Esophagus muscularis mucosa (tissue), 4 donors: ENCODE data around the gene ACER1. TPM values are rescaled to one million over a fixed set of nuclear protein-coding genes. Genes with fewer than 3 reads are reported as not detected.
"Not testable (repeated sequence)": the region's sequence is repeated elsewhere in the genome, so short reads cannot be mapped to it uniquely, and the experiment has no call there.

Source experiments
- DNase-seq: peaks from one replicate; pipeline ENCODE4 v3.0.0-alpha.2; 2017; ENCODE audit errors: extremely low spot score
- H3K27ac ChIP-seq, 4 donors: fragments of 200-600 bp; sonication (generic); replicated peaks in 1 of 4; 1 replicate in 3 of 4; 2 replicates in 1 of 4; pipeline ENCODE4 v1.5.1; 2016 to 2019; ENCODE audit warnings: mild to moderate bottlenecking in 1 of 4
- H3K27me3 ChIP-seq, 4 donors: fragments of 200-600 bp; sonication (generic); one replicate each; pipeline versions ENCODE4 v1.5.1 to v1.6.0; 2016 to 2019
- H3K36me3 ChIP-seq, 4 donors: fragments of 200-600 bp; sonication (generic); one replicate each; pipeline ENCODE4 v1.5.1; 2016 to 2019
- H3K4me1 ChIP-seq, 4 donors: fragments of 200-600 bp; sonication (generic); one replicate each; pipeline ENCODE4 v1.5.1; 2016 to 2019
- H3K4me3 ChIP-seq, 4 donors: fragments of 200-600 bp; sonication (generic); 1 replicate in 2 of 4; 2 replicates in 2 of 4; pipeline ENCODE4 v1.5.1; 2016 to 2019; ENCODE audit warnings: mild to moderate bottlenecking in 4 of 4, moderate library complexity in 1 of 4
- H3K9me3 ChIP-seq, 4 donors: fragments of 200-600 bp; sonication (generic); 1 replicate in 3 of 4; 2 replicates in 1 of 4; pipeline ENCODE4 v1.5.1; 2016 to 2019
- EP300 ChIP-seq: sonication (generic); formaldehyde crosslinking; IDR thresholded peaks from one replicate; pipeline ENCODE4 v1.6.1; 2017; ENCODE audit warnings: antibody characterized with exemption
- POLR2A ChIP-seq: fragments of 450-650 bp; IDR thresholded peaks from one replicate; pipeline ENCODE4 v1.6.1; 2017; ENCODE audit warnings: antibody characterized with exemption, moderate library complexity, mild to moderate bottlenecking, low read depth
- POLR2AphosphoS5 ChIP-seq, 2 donors: sonication (generic); formaldehyde crosslinking; IDR thresholded peaks; one replicate each; pipeline ENCODE4 v1.6.1; 2017; ENCODE audit warnings: antibody characterized with exemption in 2 of 2
- WGBS: methylation state at CpG from one replicate; pipeline ENCODE4 v1.1.5; 2018; 5-methylcytosine and 5-hydroxymethylcytosine counted together
- intact Hi-C: fragments of 100-400 bp; cut with DNase I; formaldehyde crosslinking; loops from one replicate; pipeline ENCODE4 v1.15.1; 2023
- total RNA-seq, 4 donors: library from RNA; depleted of rRNA; stranded (reverse); fragments of >200 nt; gene quantifications; one replicate each; pipeline versions ENCODE4 v1.1.0 to v1.2.1, GENCODE V29; 2016
- TF ChIP-seq, protein P1 (sequence below), 3 experiments: fragments of 200-600 bp in 2 of 3; fragments of 450-650 bp in 1 of 3; sonication (generic) in 2 of 3; IDR thresholded peaks; one replicate each; pipeline ENCODE4 v1.5.1; 2017 to 2019; ENCODE audit warnings: antibody characterized with exemption in 3 of 3, mild to moderate bottlenecking in 2 of 3, moderate library complexity in 1 of 3

The ACER1 gene
- total RNA-seq, 4 donors from 2014 or later, result not detected

DNA sequence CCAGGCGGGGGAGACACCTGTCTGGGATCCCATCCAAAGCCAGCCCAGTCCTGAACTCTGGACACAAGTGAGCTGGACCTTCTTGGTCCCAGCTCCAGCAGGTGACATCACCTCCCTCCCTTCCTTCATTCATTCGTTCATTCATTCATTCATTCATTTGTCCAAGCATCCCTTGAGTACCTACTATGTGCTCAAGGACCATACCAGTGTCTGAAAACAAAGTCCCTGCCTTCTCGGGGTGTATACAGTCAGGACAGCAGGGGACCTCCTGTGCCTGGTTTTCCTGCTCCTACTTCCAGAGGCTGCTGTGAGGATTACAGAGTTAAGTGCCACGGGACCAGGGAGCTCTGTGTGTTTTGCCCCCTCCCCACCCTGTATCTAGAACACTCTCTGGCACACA is 14.0 kb downstream of the ACER1 start:
- H3K27me3 ChIP-seq, result peaks cover 0 to 38% (median 3%) of the 10 kb centered on the region in 4 donors
- no peak overlapping the region for H3K4me3 ChIP-seq
- no peak for DNase-seq
- H3K36me3 ChIP-seq, result no peaks in the 10 kb centered on the region
- no peaks in the 10 kb centered on the region for H3K9me3 ChIP-seq
- no peak overlapping the region for H3K27ac ChIP-seq
- intact Hi-C loops, result no loop called here
- TF ChIP-seq EP300, result no peak
- no peaks in the 10 kb centered on the region for H3K4me1 ChIP-seq
- WGBS, result 53% methylated on average over 4 of the region's 4 CpGs

DNA sequence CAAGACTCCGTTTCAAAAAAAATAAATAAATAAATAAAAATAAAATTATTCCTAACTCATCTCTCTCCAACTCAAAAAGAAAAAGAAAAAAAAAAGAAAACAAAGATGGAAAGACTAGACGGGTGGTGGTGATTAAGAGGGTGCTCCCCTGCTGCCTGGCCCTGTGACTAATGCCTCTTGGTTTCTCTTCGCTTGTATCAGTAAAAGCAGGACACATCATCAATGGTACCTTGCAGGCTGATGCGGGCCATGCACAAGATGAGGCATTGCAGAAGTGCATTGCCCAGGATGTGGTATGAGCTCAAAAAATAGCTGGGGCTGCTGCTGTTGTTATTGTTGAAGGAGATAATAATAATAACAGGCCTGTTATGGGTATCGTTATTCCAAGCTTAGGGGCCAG is 14.6 kb downstream of the ACER1 start:
- no peak overlapping the region for H3K27ac ChIP-seq
- H3K27me3 ChIP-seq, result peaks cover 0 to 38% (median 3%) of the 10 kb centered on the region in 4 donors
- WGBS, result 75% methylated on average over 5 of the region's 5 CpGs
- H3K4me3 ChIP-seq, result no peak overlapping the region
- peaks cover 0 to 1% (median under 1%) of the 10 kb centered on the region in 4 donors for H3K9me3 ChIP-seq
- no peak for DNase-seq
- TF ChIP-seq, protein P1, sequence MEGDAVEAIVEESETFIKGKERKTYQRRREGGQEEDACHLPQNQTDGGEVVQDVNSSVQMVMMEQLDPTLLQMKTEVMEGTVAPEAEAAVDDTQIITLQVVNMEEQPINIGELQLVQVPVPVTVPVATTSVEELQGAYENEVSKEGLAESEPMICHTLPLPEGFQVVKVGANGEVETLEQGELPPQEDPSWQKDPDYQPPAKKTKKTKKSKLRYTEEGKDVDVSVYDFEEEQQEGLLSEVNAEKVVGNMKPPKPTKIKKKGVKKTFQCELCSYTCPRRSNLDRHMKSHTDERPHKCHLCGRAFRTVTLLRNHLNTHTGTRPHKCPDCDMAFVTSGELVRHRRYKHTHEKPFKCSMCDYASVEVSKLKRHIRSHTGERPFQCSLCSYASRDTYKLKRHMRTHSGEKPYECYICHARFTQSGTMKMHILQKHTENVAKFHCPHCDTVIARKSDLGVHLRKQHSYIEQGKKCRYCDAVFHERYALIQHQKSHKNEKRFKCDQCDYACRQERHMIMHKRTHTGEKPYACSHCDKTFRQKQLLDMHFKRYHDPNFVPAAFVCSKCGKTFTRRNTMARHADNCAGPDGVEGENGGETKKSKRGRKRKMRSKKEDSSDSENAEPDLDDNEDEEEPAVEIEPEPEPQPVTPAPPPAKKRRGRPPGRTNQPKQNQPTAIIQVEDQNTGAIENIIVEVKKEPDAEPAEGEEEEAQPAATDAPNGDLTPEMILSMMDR (IDR thresholded peaks at IDR 0.05), result no peak
- TF ChIP-seq POLR2AphosphoS5 (IDR thresholded peaks at IDR 0.05) (no peak), POLR2A (no peak)
- intact Hi-C loops, result no loop called here
- H3K36me3 ChIP-seq, result no peaks in the 10 kb centered on the region
- no peaks in the 10 kb centered on the region for H3K4me1 ChIP-seq

DNA sequence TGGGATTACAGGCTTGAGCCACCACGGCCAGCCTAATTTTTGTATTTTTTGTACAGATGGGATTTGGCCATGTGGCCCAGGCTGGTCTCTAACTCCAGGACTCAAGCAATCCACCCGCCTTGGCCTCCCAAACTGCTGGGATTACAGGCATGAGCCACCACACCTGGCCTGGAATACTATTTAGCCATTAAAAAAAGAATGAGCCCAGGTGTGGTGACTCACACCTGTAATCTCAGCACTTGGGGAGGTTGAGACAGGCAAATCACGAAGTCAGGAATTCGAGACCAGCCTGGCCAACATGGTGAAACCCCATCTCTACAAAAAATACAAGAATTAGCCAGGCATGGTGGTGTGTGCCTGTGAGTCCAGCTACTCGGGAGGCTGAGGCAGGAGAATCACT is 17.8 kb downstream of the ACER1 start:
- H3K36me3 ChIP-seq, H3K4me3 ChIP-seq, H3K27ac ChIP-seq, DNase-seq, intact Hi-C loops, H3K4me1 ChIP-seq, H3K9me3 ChIP-seq: not testable (repeated sequence)
- 86% methylated on average over 5 of the region's 5 CpGs for WGBS
- H3K27me3 ChIP-seq, result peaks cover 0 to 29% (median 0%) of the 10 kb centered on the region in 4 donors

DNA sequence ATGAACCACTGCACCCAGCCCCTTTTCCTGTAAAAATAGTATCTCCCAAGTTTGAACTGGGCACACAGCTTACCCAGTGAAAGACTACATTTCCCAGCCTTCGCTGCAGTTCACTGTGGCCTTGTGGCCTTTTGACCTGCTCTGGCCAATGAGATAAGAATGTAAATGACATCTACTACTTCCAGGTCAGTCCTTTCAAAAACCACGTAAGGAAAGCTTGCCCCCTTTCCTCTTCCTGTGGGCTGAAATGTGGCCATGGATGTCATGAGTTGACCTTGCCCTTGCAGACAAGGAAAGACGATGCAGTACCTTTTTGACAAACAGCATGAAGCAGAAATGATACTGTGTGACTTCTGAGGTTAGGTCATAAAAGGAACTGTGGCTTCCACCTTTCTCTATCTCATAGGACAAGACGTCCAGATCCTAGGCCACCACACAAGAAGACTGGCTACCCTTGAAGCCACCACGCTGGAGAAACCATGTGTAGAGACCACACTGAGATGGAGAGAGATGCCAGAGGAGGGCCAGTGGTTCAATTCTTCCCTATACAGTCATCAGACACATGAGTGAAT is 19.9 kb downstream of the ACER1 start:
- TF ChIP-seq, protein P1 (IDR thresholded peaks at IDR 0.05), result no peak
- TF ChIP-seq POLR2AphosphoS5 (IDR thresholded peaks at IDR 0.05) (no peak), EP300 (no peak), POLR2A (no peak)
- H3K4me3 ChIP-seq, result no peak overlapping the region
- H3K4me1 ChIP-seq, result no peaks in the 10 kb centered on the region
- no peak overlapping the region for H3K27ac ChIP-seq
- H3K9me3 ChIP-seq, result peaks cover 0 to 9% (median 2%) of the 10 kb centered on the region in 4 donors
- intact Hi-C loops, result no loop called here
- DNase-seq, result no peak
- peaks cover 0 to 13% (median 0%) of the 10 kb centered on the region in 4 donors for H3K27me3 ChIP-seq
- H3K36me3 ChIP-seq, result no peaks in the 10 kb centered on the region
- WGBS, result 81% methylated on average over 5 of the region's 5 CpGs

DNA sequence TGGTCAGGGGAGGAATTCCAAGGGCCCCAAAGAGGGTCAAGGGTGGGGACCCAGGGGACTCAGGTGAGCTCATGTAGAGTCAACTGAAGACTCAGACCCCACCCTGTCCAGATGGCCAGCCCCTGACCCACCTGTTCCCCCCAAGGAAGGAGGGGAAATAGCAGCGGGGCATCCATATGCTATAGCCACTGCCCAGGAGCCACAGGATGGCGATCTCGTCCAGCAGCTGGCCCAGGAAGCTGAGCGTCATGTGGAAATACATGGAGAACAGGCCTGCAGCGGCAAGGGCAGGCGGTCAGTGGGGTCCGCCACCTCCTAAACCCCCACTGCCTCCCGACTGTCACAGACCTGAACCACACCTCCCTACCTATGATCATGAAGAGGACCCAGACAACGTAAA is 21.4 kb downstream of the ACER1 start:
- no peaks in the 10 kb centered on the region for H3K4me1 ChIP-seq
- no peak for DNase-seq
- WGBS, result 69% methylated on average over 3 of the region's 9 CpGs
- TF ChIP-seq POLR2A, result no peak
- TF ChIP-seq, protein P1 (IDR thresholded peaks at IDR 0.05), result no peak
- no peak for TF ChIP-seq POLR2AphosphoS5 (IDR thresholded peaks at IDR 0.05)
- TF ChIP-seq EP300, result no peak
- H3K27me3 ChIP-seq, result peaks cover 0 to 13% (median 0%) of the 10 kb centered on the region in 4 donors
- no peaks in the 10 kb centered on the region for H3K36me3 ChIP-seq
- intact Hi-C loops, result no loop called here
- no peak overlapping the region for H3K4me3 ChIP-seq
- H3K9me3 ChIP-seq, result peaks cover 0 to 9% (median 2%) of the 10 kb centered on the region in 4 donors
- H3K27ac ChIP-seq, result no peak overlapping the region

DNA sequence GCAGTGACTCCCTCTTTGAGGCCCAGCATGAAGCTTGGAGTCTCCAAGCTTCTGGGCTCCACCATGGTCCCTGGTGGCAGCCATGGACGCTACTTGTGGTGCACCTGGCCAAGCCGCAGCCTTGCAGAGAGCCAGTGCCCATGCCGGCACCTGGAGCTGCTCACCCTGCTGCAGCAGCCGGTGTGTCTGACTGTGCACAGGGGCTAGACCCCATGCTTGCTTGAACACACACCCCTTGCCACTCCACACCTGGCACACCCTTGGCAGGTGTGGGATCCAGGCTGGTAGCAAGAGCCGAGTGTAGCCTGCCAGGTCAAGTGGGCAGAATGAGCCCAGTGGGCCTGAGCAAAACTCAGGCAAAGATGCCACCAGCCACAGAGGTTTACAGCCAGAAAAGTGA is 35.0 kb downstream of the ACER1 start:
- Histone ChIP-seq H3K4me1 (no peaks in the 10 kb centered on the region), H3K9me3 (peaks cover 0 to 9% (median 7%) of the 10 kb centered on the region in 4 donors), H3K27ac (no peak overlapping the region), H3K4me3 (no peak overlapping the region), H3K36me3 (no peaks in the 10 kb centered on the region), H3K27me3 (peaks cover 0 to 6% (median 0%) of the 10 kb centered on the region in 4 donors)
- DNase-seq, result no peak
- intact Hi-C loops, result loop anchor here (5.0 kb wide), 1 partner anchor 131 kb away; no protein-coding TSS in a partner anchor
- 93% methylated on average over 5 of the region's 5 CpGs for WGBS
- TF ChIP-seq EP300 (no peak), POLR2AphosphoS5 (IDR thresholded peaks at IDR 0.05) (no peak), POLR2A (no peak)
- TF ChIP-seq, protein P1 (IDR thresholded peaks at IDR 0.05), result no peak
